ENCODE measurements around the gene ADSS1.
A peak's percentile ranks its signal among the peaks of the same experiment; 100 is the strongest.

The ADSS1 gene

DNA sequence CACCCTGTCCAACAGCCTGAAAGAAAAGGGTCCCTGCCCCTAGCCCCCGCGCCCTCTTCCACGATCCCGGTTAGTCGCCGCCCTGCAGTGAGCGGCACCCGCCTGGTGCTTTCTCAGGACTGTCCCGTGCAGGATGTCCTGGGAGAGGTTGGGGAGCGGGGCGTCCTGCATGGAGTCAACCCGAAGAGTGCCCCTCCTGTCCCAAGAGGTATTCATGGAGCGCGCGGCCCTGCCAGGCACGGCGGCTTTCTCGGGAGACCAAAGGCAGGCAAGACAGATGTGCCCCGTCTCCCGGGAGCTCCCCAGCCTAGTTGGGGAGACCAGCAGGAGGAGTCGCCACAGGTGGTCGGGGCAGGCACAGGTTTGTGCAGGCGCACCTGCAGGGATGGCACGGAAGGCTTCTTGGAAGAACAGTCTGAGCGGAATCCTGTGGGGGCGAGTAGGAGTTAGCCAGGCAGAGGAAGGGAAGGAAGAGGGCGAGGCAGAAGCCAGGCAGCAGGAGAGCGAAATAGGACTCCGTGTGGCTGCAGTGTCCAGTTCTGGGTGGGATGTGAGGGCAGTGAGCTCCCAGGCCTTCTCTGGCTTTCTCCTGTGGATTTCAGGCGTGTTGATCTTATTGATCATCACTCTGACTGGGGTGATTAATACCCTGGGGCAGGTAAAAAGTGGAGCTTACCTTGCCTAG, 29.6 kb downstream of the ADSS1 start:
- no peak for TF ChIP-seq EZH2 (IDR thresholded peaks at IDR 0.05; ENCODE audit: borderline replicate concordance, low read length)
- TF ChIP-seq, protein P1, sequence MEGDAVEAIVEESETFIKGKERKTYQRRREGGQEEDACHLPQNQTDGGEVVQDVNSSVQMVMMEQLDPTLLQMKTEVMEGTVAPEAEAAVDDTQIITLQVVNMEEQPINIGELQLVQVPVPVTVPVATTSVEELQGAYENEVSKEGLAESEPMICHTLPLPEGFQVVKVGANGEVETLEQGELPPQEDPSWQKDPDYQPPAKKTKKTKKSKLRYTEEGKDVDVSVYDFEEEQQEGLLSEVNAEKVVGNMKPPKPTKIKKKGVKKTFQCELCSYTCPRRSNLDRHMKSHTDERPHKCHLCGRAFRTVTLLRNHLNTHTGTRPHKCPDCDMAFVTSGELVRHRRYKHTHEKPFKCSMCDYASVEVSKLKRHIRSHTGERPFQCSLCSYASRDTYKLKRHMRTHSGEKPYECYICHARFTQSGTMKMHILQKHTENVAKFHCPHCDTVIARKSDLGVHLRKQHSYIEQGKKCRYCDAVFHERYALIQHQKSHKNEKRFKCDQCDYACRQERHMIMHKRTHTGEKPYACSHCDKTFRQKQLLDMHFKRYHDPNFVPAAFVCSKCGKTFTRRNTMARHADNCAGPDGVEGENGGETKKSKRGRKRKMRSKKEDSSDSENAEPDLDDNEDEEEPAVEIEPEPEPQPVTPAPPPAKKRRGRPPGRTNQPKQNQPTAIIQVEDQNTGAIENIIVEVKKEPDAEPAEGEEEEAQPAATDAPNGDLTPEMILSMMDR (IDR thresholded peaks at IDR 0.05; ENCODE audit: low read length): no peak
- H3K4me3 ChIP-seq (ENCODE audit: low read depth, low read length, poor library complexity, severe bottlenecking): peak overlapping the region; percentile 87
- peaks cover 6% of the 10 kb centered on the region; the same call in 1 of the 2 replicates for H3K27me3 ChIP-seq (ENCODE audit: insufficient read depth, low read length)
- peaks cover 36% of the 10 kb centered on the region for H3K36me3 ChIP-seq (ENCODE audit: insufficient read depth, low read length)
- H3K9ac ChIP-seq (ENCODE audit: low read length): peak overlapping the region; percentile 96
- peaks cover 7% of the 10 kb centered on the region; the same call in 1 of the 2 replicates for H3K9me3 ChIP-seq (ENCODE audit: low read length)
- peak overlapping the region; percentile 19 for H3K27ac ChIP-seq (ENCODE audit: low read depth, low read length, poor library complexity, severe bottlenecking)
- peak overlapping the region; percentile 76 for H3K4me2 ChIP-seq (ENCODE audit: low read length)
- no peaks in the 10 kb centered on the region for H4K20me1 ChIP-seq (ENCODE audit: insufficient read depth, low read length)
- peaks cover 46% of the 10 kb centered on the region for H3K4me1 ChIP-seq (ENCODE audit: insufficient read depth, low read length, severe bottlenecking)
- no peaks in the 10 kb centered on the region for H3F3A ChIP-seq (ENCODE audit: insufficient read depth, low read length)
- no peak overlapping the region for H2AFZ ChIP-seq (ENCODE audit: low read length)
- no peaks in the 10 kb centered on the region for H3K9me2 ChIP-seq (ENCODE audit: low read depth, low read length)
- peaks cover 21% of the 10 kb centered on the region for H3K79me2 ChIP-seq (ENCODE audit: insufficient read depth, low read length)

DNA sequence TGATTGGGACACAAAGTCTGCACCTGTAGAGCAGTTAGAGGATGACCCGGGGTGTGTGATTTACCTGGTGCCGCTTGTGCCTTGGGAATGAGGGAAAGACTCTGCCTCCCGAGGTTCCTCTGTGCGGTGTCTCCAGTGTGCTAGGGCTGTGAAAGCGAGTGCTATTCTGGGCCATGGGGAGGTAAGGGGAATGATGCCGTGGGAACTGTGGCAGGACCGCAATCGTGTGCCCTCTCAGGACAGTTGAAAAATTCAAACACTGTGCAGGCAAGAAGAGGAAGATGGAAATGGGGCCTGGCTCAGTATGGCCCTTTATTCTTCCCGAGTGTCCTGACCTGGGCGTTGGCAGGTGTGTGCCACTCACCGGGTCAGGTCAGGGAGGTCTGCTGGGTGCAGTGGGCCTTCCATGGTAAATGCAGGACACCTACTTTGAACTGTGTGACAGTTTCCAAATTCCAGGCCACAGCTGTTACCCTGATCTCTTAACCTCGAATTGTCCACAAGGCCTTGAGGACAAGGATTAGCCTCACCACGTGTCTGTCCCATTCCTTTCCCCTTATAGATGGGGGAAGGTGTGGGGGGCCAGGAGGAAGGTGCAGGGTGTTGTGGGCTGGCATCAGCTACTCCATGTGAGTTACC, 30.3 kb downstream of the ADSS1 start:
- H3K4me3 ChIP-seq (ENCODE audit: low read depth, low read length, poor library complexity, severe bottlenecking): peak overlapping the region; percentile 87
- no peaks in the 10 kb centered on the region for H3F3A ChIP-seq (ENCODE audit: insufficient read depth, low read length)
- peak overlapping the region; percentile 76 for H3K4me2 ChIP-seq (ENCODE audit: low read length)
- no peaks in the 10 kb centered on the region for H4K20me1 ChIP-seq (ENCODE audit: insufficient read depth, low read length)
- H3K27me3 ChIP-seq (ENCODE audit: insufficient read depth, low read length): peaks cover 6% of the 10 kb centered on the region; the same call in 1 of the 2 replicates
- H2AFZ ChIP-seq (ENCODE audit: low read length): no peak overlapping the region
- H3K9me3 ChIP-seq (ENCODE audit: low read length): peaks cover 7% of the 10 kb centered on the region; the same call in 1 of the 2 replicates
- no peak for TF ChIP-seq EZH2 (IDR thresholded peaks at IDR 0.05; ENCODE audit: borderline replicate concordance, low read length)
- TF ChIP-seq, protein P1 (IDR thresholded peaks at IDR 0.05; ENCODE audit: low read length): no peak
- no peaks in the 10 kb centered on the region for H3K9me2 ChIP-seq (ENCODE audit: low read depth, low read length)
- peak overlapping the region; percentile 96 for H3K9ac ChIP-seq (ENCODE audit: low read length)
- H3K27ac ChIP-seq (ENCODE audit: low read depth, low read length, poor library complexity, severe bottlenecking): peak overlapping the region; percentile 23
- peaks cover 21% of the 10 kb centered on the region for H3K79me2 ChIP-seq (ENCODE audit: insufficient read depth, low read length)
- peaks cover 46% of the 10 kb centered on the region for H3K4me1 ChIP-seq (ENCODE audit: insufficient read depth, low read length, severe bottlenecking)
- H3K36me3 ChIP-seq (ENCODE audit: insufficient read depth, low read length): peaks cover 42% of the 10 kb centered on the region

DNA sequence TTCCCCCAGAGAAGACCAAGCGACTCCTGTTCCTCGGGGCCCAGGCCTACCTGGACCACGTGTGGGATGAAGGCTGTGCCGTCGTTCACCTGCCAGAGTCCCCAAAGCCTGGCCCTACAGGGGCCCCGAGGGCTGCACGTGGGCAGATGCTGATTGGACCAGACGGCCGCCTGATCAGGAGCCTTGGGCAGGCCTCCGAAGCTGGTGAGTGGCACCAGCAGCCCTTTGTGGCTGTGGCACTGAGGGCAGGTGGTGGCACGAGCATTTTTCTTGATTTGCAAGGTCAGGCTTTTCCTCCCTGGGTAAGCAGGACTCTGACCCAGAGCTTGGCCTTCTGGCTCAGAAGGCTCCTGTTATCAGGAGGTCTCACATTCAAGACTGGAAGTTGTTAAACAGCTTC, 31.6 kb downstream of the ADSS1 start:
- peak overlapping the region; percentile 96; the same call in 1 of the 2 replicates for H3K9ac ChIP-seq (ENCODE audit: low read length)
- H3K79me2 ChIP-seq (ENCODE audit: insufficient read depth, low read length): peaks cover 21% of the 10 kb centered on the region
- H3K27me3 ChIP-seq (ENCODE audit: insufficient read depth, low read length): no peaks in the 10 kb centered on the region
- H2AFZ ChIP-seq (ENCODE audit: low read length): no peak overlapping the region
- H3K36me3 ChIP-seq (ENCODE audit: insufficient read depth, low read length): peaks cover 53% of the 10 kb centered on the region
- peak overlapping the region; percentile 67 for H3K27ac ChIP-seq (ENCODE audit: low read depth, low read length, poor library complexity, severe bottlenecking)
- no peaks in the 10 kb centered on the region for H4K20me1 ChIP-seq (ENCODE audit: insufficient read depth, low read length)
- H3K4me3 ChIP-seq (ENCODE audit: low read depth, low read length, poor library complexity, severe bottlenecking): no peak overlapping the region
- H3K4me2 ChIP-seq (ENCODE audit: low read length): peak overlapping the region; percentile 76; the same call in 1 of the 2 replicates
- H3F3A ChIP-seq (ENCODE audit: insufficient read depth, low read length): no peaks in the 10 kb centered on the region
- H3K4me1 ChIP-seq (ENCODE audit: insufficient read depth, low read length, severe bottlenecking): peaks cover 46% of the 10 kb centered on the region
- no peaks in the 10 kb centered on the region for H3K9me3 ChIP-seq (ENCODE audit: low read length)
- no peak for TF ChIP-seq EZH2 (IDR thresholded peaks at IDR 0.05; ENCODE audit: borderline replicate concordance, low read length)
- TF ChIP-seq, protein P1 (IDR thresholded peaks at IDR 0.05; ENCODE audit: low read length): no peak
- H3K9me2 ChIP-seq (ENCODE audit: low read depth, low read length): no peaks in the 10 kb centered on the region
